H1 (cell line): Measurements from ENCODE around the gene CYP39A1. TPM values are rescaled to one million over a fixed set of nuclear protein-coding genes. Genes with fewer than 3 reads are reported as not detected.

Source experiments
- CTCF ChIA-PET: fragments of 300-600 bp; sonication (Branson Sonifier 250); formaldehyde crosslinking; loops from one replicate; lab custom pipeline; 2021; ENCODE audit not compliant: partially characterized antibody; lab: Charles Lee
- POLR2A ChIA-PET: fragments of 300-600 bp; sonication (Branson Sonifier 250); formaldehyde crosslinking; loops from one replicate; lab custom pipeline; 2021; ENCODE audit warnings: inconsistent platforms; ENCODE audit not compliant: partially characterized antibody; lab: Charles Lee
- DNase-seq, 2 experiments: peaks; one replicate each; pipeline versions ENCODE4 v3.0.0 to v3.0.0-alpha.2; 2010 to 2022; ENCODE audit warnings: low spot score in 2 of 2, low read depth in 1 of 2, mixed read lengths in 1 of 2
- FAIRE-seq: peaks from 2 replicates; lab custom pipeline; 2011; peaks lifted over from hg19 to GRCh38; lab: Jason Lieb, UNC
- H2AFZ ChIP-seq: 2 replicates; pipeline ENCODE4 v1.8.1; 2012; ENCODE audit warnings: low read length, inconsistent platforms
- H2AK5ac ChIP-seq: 2 replicates; pipeline ENCODE4 v1.6.1; 2013; ENCODE audit warnings: low read depth, low read length
- H2BK120ac ChIP-seq: replicated peaks from 2 replicates; pipeline ENCODE3; 2013; ENCODE audit warnings: low read depth, low read length, inconsistent platforms
- H2BK12ac ChIP-seq: 2 replicates; pipeline ENCODE4 v1.6.1; 2013; ENCODE audit warnings: low read depth, low read length
- H2BK15ac ChIP-seq: 2 replicates; pipeline ENCODE4 v1.6.1; 2013; ENCODE audit warnings: low read length
- H2BK20ac ChIP-seq: 2 replicates; pipeline ENCODE4 v1.6.1; 2013; ENCODE audit warnings: low read length
- H2BK5ac ChIP-seq: 2 replicates; pipeline ENCODE4 v1.6.1; 2013; ENCODE audit warnings: low read depth, low read length
- H3K14ac ChIP-seq: 2 replicates; pipeline ENCODE4 v1.6.1; 2013; ENCODE audit warnings: inconsistent platforms; ENCODE audit not compliant: insufficient read length
- H3K18ac ChIP-seq: 2 replicates; pipeline ENCODE4 v1.6.1; 2013; ENCODE audit warnings: low read length; ENCODE audit errors: extremely low read depth
- H3K23ac ChIP-seq: 2 replicates; pipeline ENCODE4 v1.6.1; 2013; ENCODE audit warnings: inconsistent platforms; ENCODE audit not compliant: insufficient read length
- H3K23me2 ChIP-seq: 2 replicates; pipeline ENCODE4 v1.6.1; 2013; ENCODE audit warnings: low read depth, low read length
- H3K27ac ChIP-seq: 2 replicates; pipeline ENCODE4 v1.6.1; 2011; ENCODE audit warnings: low read depth, low read length, inconsistent platforms
- H3K27me3 ChIP-seq, 4 experiments: replicated peaks in 1 of 4; 1 replicate in 1 of 4; 2 replicates in 3 of 4; pipeline versions ENCODE4 v1.6.1 to v1.8.1; 2011 to 2013; ENCODE audit warnings: low read length in 3 of 4, mild to moderate bottlenecking in 3 of 4, inconsistent platforms in 2 of 4, mixed read lengths in 2 of 4, moderate library complexity in 1 of 4; ENCODE audit not compliant: control insufficient read depth in 3 of 4, insufficient read depth in 3 of 4; ENCODE audit errors: extremely low read depth in 1 of 4
- H3K36me3 ChIP-seq, 4 experiments: 2 replicates each; pipeline versions ENCODE4 v1.6.1 to v1.8.1; 2011 to 2013; ENCODE audit warnings: mild to moderate bottlenecking in 4 of 4, low read length in 3 of 4, moderate library complexity in 2 of 4, control low read depth in 1 of 4, inconsistent platforms in 1 of 4; ENCODE audit not compliant: insufficient read depth in 4 of 4, control insufficient read depth in 2 of 4
- H3K4ac ChIP-seq: replicated peaks from 2 replicates; pipeline ENCODE3; 2013; ENCODE audit warnings: low read length, low read depth, mixed read lengths, inconsistent platforms; ENCODE audit not compliant: insufficient read length
- H3K4me1 ChIP-seq, 4 experiments: replicated peaks in 1 of 4; 1 replicate in 1 of 4; 2 replicates in 3 of 4; pipeline versions ENCODE4 v1.6.1 to v1.8.1; 2011 to 2013; ENCODE audit warnings: low read length in 3 of 4, inconsistent platforms in 2 of 4, mixed read lengths in 1 of 4; ENCODE audit not compliant: insufficient read depth in 4 of 4, control insufficient read depth in 3 of 4
- H3K4me2 ChIP-seq, 2 experiments: 2 replicates each; pipeline versions ENCODE4 v1.6.1 to v1.8.1; 2011 to 2013; ENCODE audit warnings: low read depth in 2 of 2, low read length in 2 of 2, control low read depth in 1 of 2, inconsistent platforms in 1 of 2, mild to moderate bottlenecking in 1 of 2; ENCODE audit not compliant: insufficient read depth in 1 of 2
- H3K4me3 ChIP-seq, 4 experiments: fragments of 200-600, 300-600 bp in 1 of 4; sonication (generic), shearing (Covaris generic), sonication (Bioruptor Twin) in 1 of 4; 2 replicates each; pipeline versions ENCODE4 v1.5.1 to v1.8.1; 2011 to 2016; ENCODE audit warnings: low read length in 4 of 4, low read depth in 3 of 4, control low read depth in 2 of 4, inconsistent platforms in 2 of 4, mild to moderate bottlenecking in 2 of 4, mixed read lengths in 1 of 4, moderate library complexity in 1 of 4; ENCODE audit not compliant: insufficient read depth in 2 of 4; ENCODE audit errors: extremely low read depth in 1 of 4
- H3K56ac ChIP-seq: replicated peaks from 2 replicates; pipeline ENCODE3; 2013; ENCODE audit warnings: low read depth, mild to moderate bottlenecking, mixed read lengths, low read length, inconsistent platforms; ENCODE audit not compliant: insufficient read length
- H3K79me1 ChIP-seq: 2 replicates; pipeline ENCODE4 v1.6.1; 2013; ENCODE audit warnings: low read depth, low read length, control low read depth
- H3K79me2 ChIP-seq, 2 experiments: 2 replicates each; pipeline versions ENCODE4 v1.6.1 to v1.8.1; 2012 to 2013; ENCODE audit warnings: low read length in 2 of 2, mild to moderate bottlenecking in 2 of 2, inconsistent platforms in 1 of 2; ENCODE audit not compliant: insufficient read depth in 2 of 2, control insufficient read depth in 1 of 2
- H3K9ac ChIP-seq, 4 experiments: replicated peaks in 1 of 4; 1 replicate in 1 of 4; 2 replicates in 3 of 4; pipeline versions ENCODE4 v1.6.1 to v1.8.1; 2011 to 2013; ENCODE audit warnings: low read depth in 3 of 4, low read length in 3 of 4, control low read depth in 2 of 4, mild to moderate bottlenecking in 2 of 4, moderate library complexity in 2 of 4, inconsistent platforms in 1 of 4; ENCODE audit errors: extremely low read depth in 1 of 4
- H3K9me3 ChIP-seq, 2 experiments: 2 replicates each; pipeline versions ENCODE4 v1.6.1 to v1.8.1; 2012 to 2013; ENCODE audit warnings: mild to moderate bottlenecking in 2 of 2, moderate library complexity in 2 of 2, control low read depth in 1 of 2, inconsistent platforms in 1 of 2, low read depth in 1 of 2, low read length in 1 of 2, mixed read lengths in 1 of 2; ENCODE audit not compliant: insufficient read depth in 2 of 2
- H4K20me1 ChIP-seq, 2 experiments: replicated peaks in 1 of 2; 2 replicates each; pipeline versions ENCODE3 to v1.8.1; 2011 to 2013; ENCODE audit warnings: inconsistent platforms in 2 of 2, low read length in 2 of 2, mild to moderate bottlenecking in 1 of 2; ENCODE audit not compliant: insufficient read depth in 2 of 2, control insufficient read depth in 1 of 2
- H4K5ac ChIP-seq: 2 replicates; pipeline ENCODE4 v1.6.1; 2013; ENCODE audit warnings: low read length, low read depth, mixed read lengths, inconsistent platforms; ENCODE audit not compliant: insufficient read length
- H4K8ac ChIP-seq: 2 replicates; pipeline ENCODE4 v1.8.0; 2013; ENCODE audit warnings: mild to moderate bottlenecking, moderate library complexity, low read length, inconsistent platforms; ENCODE audit not compliant: insufficient read depth; ENCODE audit errors: extremely low read depth
- H4K91ac ChIP-seq: replicated peaks from 2 replicates; pipeline ENCODE3; 2013; ENCODE audit warnings: low read length, mixed read lengths, inconsistent platforms; ENCODE audit not compliant: insufficient read length
- BRCA1 ChIP-seq: IDR thresholded peaks from 2 replicates; pipeline ENCODE4 v1.6.1; 2012; ENCODE audit warnings: low read depth, low read length, improper control_type of control experiment
- JUN ChIP-seq: IDR thresholded peaks from 2 replicates; pipeline ENCODE4 v1.6.1; 2011; ENCODE audit warnings: low read depth, mild to moderate bottlenecking, improper control_type of control experiment, low read length
- KDM1A ChIP-seq: fragments of 200-600, 300-600 bp; sonication (generic); IDR thresholded peaks from 2 replicates; pipeline ENCODE4 v1.7.1; 2016; ENCODE audit warnings: mild to moderate bottlenecking, low read length, borderline replicate concordance
- KDM4A ChIP-seq: IDR thresholded peaks from one replicate; pipeline ENCODE4 v1.7.1; 2012; ENCODE audit warnings: low read depth, mild to moderate bottlenecking, moderate library complexity, low read length, inconsistent platforms; ENCODE audit not compliant: severe bottlenecking
- MAFK ChIP-seq: IDR thresholded peaks from 2 replicates; pipeline ENCODE4 v1.6.1; 2012; ENCODE audit warnings: low read depth, mild to moderate bottlenecking, improper control_type of control experiment, low read length
- RBBP5 ChIP-seq: IDR thresholded peaks from 2 replicates; pipeline ENCODE4 v1.7.1; 2012; ENCODE audit warnings: low read depth, mild to moderate bottlenecking, inconsistent platforms, low read length, moderate library complexity, borderline replicate concordance
- RNF2 ChIP-seq: fragments of 200-900, 300-1000 bp; sonication (generic); IDR thresholded peaks from 2 replicates; pipeline ENCODE4 v1.7.1; 2016; ENCODE audit warnings: borderline replicate concordance, low read depth, mild to moderate bottlenecking, antibody characterized with exemption, low read length; ENCODE audit not compliant: poor library complexity, severe bottlenecking; ENCODE audit errors: missing control alignments
- SIN3A ChIP-seq, 2 experiments: IDR thresholded peaks in 1 of 2; conservative IDR thresholded peaks in 1 of 2; 2 replicates each; pipeline ENCODE4 v1.6.1; 2011 to 2012; ENCODE audit warnings: low read length in 2 of 2, improper control_type of control experiment in 1 of 2, low read depth in 1 of 2, mild to moderate bottlenecking in 1 of 2
- TEAD4 ChIP-seq: IDR thresholded peaks from 2 replicates; pipeline ENCODE4 v1.6.1; 2012; ENCODE audit warnings: low read depth, low read length, inconsistent platforms, mixed read lengths
- WGBS, 2 experiments: shearing (Covaris generic) in 1 of 2; methylation state at CpG; one replicate each; pipeline versions ENCODE4 v1.1.6 to v1.1.7; 2013 to 2015; ENCODE audit warnings: low lambda C conversion rate in 2 of 2, mixed read lengths in 2 of 2, inconsistent platforms in 1 of 2, low coverage in 1 of 2, missing lambda C conversion rate in 1 of 2; ENCODE audit not compliant: insufficient replicate concordance in 2 of 2, insufficient coverage in 1 of 2, insufficient read length in 1 of 2; ENCODE audit errors: extremely low coverage in 1 of 2, missing lambda C conversion rate in 1 of 2; 5-methylcytosine and 5-hydroxymethylcytosine counted together
- polyA plus RNA-seq, 7 experiments: library from polyadenylated mRNA; depleted of rRNA in 3 of 7; stranded (reverse) in 5 of 7; unstranded in 2 of 7; fragments of >200 nt in 5 of 7; fragments of 200-250 nt in 2 of 7; gene quantifications; 1 replicate in 5 of 7; 2 replicates in 1 of 7; 4 replicates in 1 of 7; pipeline versions ENCODE4 v1.2.1 to v1.2.3, GENCODE V29; 2011 to 2013; ENCODE audit warnings: missing spikeins in 2 of 7, mixed read lengths in 2 of 7
- total RNA-seq: library from RNA; stranded (reverse); fragmentation: NEBNext Ultra II Directional; extraction: Animal tissue kit (Norgen Biotek cat#: 25700); gene quantifications from 2 replicates; pipeline ENCODE4 v1.2.1, GENCODE V29; 2021

Gene CYP39A1
- total and polyA plus RNA-seq, 2 of the 8 experiments (the other 6 are each of a cell fraction or from before 2014, with no cell fraction given), result 0.71 to 2.4 TPM

DNA sequence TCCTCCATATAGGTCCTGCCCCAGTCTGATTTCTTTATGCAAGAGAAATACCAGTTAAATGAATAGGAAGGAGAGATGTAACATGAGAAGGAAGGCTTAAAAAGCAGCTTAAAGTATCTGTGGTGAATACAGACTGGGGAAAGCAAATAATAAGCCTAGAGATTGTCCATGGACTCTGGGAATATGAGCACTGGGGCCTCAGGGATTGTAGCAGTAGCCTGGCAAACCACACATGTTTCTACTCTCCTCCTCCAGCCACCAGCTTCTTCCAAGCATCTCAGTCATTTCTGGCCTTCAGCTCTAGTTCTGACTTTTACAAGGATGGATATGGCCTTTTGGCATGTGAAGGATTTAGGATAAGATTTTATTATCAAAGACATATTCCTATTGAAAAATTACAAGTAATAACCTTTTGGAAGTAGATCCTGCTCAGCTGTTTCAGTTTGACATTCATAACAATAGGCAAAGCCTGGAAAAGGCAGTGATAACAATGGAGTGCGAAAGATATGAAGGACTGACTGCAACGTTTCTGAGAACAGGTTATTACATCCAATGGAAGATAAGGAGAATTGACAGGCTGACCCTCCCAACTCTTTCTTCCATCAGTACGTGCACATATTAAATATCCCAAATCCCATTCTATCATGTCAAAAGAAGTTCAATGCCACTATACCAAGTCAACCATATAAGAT lies 41.6 kb downstream of the CYP39A1 start:
- CTCF ChIA-PET, result no interaction called here
- no peak for FAIRE-seq
- POLR2A ChIA-PET, result no interaction called here
- TF ChIP-seq BRCA1 (no peak), TEAD4 (no peak), SIN3A (conservative IDR thresholded peaks at IDR 0.05 in 1 of 2, IDR thresholded peaks at IDR 0.05 in 1 of 2; ENCODE audit: low read depth in 1 of 2, low read length in 2 of 2) (no peak), JUN (no peak), KDM4A (no peak), MAFK (no peak), KDM1A (no peak), RNF2 (no peak), RBBP5 (no peak)

More for the DNA sequence above, 41.6 kb downstream of the CYP39A1 start:
- Histone ChIP-seq H3K4me2 (no peak overlapping the region), H2BK120ac (no peak overlapping the region), H3K18ac (no peak overlapping the region), H3K4me3 (no peak overlapping the region), H4K5ac (no peak overlapping the region), H4K20me1 (no peaks in the 10 kb centered on the region), H2BK15ac (no peak overlapping the region), H2BK5ac (no peak overlapping the region), H3K56ac (no peak overlapping the region), H3K27me3 (no peaks in the 10 kb centered on the region; a peak in 1 of 7 replicates), H3K23ac (no peak overlapping the region), H2AFZ (no peak overlapping the region), H3K14ac (no peak overlapping the region), H2AK5ac (no peak overlapping the region), H3K23me2 (no peaks in the 10 kb centered on the region), H3K4ac (no peak overlapping the region), H4K91ac (no peak overlapping the region), H3K9me3 (no peaks in the 10 kb centered on the region), H3K27ac (no peak overlapping the region), H2BK20ac (no peak overlapping the region), H3K4me1 (no peaks in the 10 kb centered on the region), H3K9ac (no peak overlapping the region), H3K36me3 (no peaks in the 10 kb centered on the region), H3K79me1 (no peaks in the 10 kb centered on the region), H4K8ac (no peak overlapping the region), H3K79me2 (no peaks in the 10 kb centered on the region), H2BK12ac (no peak overlapping the region)
- 93% methylated on average over 3 of the region's 3 CpGs; no CpG with 5 or more reads in 1 of the 2 experiments for WGBS, 2 experiments
- DNase-seq, result no peak
